Activated T-cell treated with anti-CD3 and anti-CD28 coated beads for 24 hours (primary cell): ENCODE data around the gene UPK2.

Source experiments
- DNase-seq: peaks from one replicate; pipeline ENCODE4 v3.0.0-alpha.2; 2020; ENCODE audit warnings: low read depth

Gene UPK2

DNA sequence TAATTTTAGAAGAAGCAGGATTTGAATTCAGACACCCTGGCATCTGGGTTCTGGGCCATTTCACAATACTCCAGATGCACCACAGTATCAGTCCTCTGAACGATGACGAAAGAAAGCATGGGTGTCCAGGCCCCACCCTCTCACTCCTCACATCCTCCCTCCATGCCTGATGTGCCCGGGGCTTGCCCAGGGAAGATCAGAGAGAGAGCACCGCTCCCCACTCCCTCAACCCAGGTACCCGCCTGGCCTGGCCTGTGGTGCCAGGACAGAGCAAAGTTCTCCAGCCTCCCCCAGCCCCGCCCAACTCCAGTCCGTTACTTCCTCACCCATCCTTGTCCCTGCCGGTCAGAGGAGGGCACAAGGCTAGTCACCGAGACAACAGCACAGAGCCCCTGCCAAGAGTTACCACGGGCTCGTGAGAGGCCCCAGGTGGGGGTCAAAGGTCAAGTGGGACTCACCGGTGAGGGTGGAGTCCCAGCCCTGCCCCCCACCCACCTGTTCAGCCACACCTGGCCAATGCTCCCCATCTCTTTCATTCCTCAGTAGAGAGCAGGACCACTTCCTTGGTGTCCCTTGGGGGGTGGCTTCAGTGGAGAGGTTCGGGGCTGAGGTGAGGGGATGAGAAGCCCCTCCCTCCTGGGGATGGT lies 38.5 kb upstream of the UPK2 start:
- no peak for DNase-seq

- no peak for DNase-seq
Measured at GRCh38 chr11:118918128-118918685, 37.9 kb upstream of the UPK2 start.

- DNase-seq: no peak
Measured at GRCh38 chr11:118918686-118919280, 37.3 kb upstream of the UPK2 start.

DNA sequence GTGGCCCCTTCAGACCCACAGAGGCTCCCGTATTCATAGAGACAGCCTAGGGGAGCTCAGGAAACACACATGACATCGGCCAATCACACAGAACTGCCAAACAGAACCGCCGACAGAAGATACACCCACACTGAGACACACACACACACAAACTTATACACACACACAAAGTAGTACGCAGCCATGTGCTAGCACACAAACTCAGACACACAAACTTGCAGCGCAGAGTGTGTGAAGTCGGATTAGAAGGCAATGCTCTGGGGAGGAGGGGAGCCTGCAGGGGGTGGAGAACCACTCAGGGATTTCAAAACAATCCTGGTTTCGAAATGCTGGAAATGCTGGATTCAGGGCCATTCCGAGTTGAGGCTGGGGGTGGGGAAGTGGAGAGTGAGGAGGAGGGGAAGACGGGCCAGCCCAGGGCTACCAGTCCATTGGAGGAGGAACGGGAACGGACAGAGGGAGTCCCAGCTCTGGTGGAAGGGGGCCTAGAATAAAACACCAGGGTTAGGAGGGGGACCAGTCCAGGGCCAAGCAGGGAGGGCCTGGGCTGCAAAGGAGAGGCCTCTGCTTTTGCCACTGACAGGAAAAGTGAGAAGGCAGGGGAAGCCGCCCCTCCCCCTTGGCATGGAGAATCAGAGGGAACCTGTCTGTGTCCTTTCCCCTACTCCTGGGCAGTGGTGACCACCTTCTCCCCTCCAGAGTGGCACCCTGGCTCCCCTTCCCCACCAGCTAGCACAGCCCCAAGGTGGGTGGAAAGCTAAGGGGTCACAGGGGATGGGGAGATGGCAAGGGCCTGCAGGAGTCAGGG lies 34.8 kb upstream of the UPK2 start:
- no peak for DNase-seq

GRCh38 chr11:118921929-118922744 lies 34.0 kb upstream of the UPK2 start:
- DNase-seq: no peak

DNA sequence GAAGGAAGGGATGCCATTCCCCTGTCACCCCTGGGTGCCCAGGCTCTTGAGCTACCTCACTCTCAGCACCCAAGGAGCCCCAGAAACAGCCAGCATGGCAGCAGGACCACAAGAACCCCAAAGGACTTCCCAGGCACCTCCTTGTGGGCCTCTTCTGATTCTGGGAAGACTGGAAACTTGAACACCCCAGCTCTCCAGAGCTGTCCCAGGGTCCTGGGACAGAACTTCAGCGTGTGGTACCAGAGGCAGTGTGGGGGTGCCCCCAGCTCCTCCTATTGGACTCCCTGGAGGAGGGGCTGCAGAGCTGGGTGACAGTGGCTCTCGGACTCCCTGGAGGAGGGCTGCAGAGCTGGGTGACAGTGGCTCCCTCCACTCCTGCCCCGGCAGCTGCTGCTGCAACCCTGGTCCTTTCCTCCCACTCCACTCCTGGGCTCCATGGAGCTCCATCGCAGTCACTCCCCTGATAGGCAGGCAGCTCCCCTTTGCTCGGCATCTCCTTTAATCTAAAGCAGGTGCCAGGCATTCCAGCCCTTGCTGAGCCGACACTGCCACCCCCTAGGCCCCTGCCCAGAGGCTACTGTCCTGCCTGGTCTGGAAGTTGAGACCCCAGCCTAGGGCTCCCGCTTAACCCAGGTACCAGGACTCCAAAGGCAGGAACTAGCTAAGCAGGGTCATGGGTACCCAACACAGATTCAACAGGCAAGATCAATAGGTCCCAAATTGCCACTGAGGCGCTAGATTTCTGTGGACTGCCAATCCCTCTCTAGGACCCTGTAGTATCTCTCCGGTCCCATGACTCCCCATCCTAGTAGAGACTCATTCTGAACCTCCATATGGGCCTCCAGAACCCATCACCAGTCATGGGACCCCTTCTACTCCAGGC lies 33.1 kb upstream of the UPK2 start:
- DNase-seq: no peak

GRCh38 chr11:118923721-118924587 lies 32.1 kb upstream of the UPK2 start:
- no peak for DNase-seq

DNA sequence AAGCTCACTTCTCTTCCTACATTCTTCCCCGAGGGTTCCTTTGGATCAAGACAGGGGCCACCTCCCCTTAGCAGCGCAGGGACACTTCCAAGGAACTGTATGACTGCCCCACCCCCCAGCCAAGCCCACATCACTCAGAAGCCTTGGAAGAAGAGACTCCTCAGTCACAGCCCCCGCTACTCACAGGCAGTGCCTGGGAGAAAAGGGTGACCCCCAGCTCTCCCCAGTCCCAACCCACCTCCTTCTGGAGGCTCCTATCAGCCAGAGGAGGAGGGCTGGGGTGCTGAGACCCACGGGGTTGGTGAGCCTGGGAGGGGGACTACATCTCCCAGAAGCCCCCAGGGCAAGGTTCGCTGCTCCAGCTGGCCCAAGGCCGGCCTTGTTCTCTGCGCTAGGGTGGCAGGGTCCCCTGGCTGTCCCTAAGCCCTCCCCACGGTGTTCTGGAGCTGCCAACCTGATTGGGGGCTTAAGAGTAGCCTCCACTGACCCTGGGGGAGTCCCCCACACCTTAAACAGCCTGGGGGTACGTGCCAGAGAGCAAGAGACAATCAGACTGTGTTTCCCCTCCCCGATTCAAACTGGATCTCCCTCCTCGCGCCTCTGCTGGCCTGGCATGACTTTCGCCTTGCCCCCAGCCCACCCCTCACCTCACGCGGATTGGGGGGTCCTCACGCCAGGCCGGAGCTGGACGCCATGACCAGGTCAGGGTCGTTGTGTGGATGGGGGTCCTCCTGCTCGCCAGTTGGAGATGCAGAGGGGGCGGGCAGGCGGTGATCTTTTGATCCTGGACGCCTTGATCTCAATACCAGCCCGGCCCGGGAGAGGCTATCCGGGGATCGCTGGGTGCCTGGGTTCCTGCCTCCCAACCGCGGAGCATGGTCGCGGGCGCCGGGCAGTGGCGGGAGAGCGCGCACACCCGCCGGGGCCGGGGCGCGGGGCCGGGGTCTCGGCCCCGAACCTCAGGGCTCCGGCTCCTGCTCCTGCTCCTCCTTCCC lies 31.2 kb upstream of the UPK2 start:
- DNase-seq: no peak

DNA sequence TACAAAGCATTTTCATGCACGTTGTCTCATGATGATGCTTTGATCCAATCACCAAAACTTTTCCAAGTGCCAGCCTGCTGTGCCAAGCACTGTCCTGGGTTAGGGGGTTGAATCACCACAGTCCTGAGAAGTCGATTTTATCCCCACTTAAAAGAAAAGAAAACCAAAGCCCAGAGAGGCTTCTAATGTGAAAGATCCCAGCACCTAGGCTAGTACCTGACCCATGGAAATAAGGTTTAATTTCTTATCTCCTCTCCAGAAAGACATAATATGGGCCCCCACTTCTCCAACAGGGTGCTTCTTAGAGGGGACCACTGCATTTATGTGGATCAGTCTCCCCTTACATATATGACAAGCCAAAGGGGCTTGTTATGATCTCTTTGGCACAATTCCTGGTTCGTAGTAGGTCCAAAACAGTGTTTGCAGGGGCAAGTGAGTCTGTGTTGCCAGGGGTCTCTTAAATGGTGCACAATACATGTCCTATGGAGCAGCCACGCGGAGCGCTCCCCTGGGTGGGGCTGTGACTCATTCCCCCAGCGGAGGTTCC lies 28.5 kb upstream of the UPK2 start:
- no peak for DNase-seq

GRCh38 chr11:118928101-118928869 lies 27.8 kb upstream of the UPK2 start:
- peak; percentile 87 for DNase-seq

- DNase-seq: no peak
Measured at GRCh38 chr11:118928870-118929500, 27.1 kb upstream of the UPK2 start.

- DNase-seq: peak; percentile 69
Measured at GRCh38 chr11:118929501-118930093, 26.5 kb upstream of the UPK2 start.

- peak; percentile 82 for DNase-seq
Measured at GRCh38 chr11:118930094-118930712, 25.9 kb upstream of the UPK2 start.

DNA sequence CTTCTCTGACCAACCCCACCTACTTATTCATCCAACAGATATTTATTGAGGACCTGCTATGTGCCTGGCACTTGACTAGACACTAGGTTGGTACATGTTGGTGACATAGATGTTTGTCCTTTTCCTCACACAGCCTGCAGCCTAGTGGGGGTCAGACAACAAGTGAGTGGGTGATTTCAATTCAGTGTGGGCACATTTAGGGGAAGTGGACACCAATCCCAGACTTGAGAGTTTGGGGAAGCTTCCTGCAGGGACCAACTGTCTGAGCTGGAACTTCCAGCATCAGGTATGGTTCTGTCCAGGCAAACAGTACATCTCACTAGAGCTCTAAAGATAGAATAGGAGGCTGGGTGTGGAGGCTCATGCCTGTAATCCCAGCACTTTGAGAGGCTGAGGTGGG lies 24.5 kb upstream of the UPK2 start:
- no peak for DNase-seq

DNA sequence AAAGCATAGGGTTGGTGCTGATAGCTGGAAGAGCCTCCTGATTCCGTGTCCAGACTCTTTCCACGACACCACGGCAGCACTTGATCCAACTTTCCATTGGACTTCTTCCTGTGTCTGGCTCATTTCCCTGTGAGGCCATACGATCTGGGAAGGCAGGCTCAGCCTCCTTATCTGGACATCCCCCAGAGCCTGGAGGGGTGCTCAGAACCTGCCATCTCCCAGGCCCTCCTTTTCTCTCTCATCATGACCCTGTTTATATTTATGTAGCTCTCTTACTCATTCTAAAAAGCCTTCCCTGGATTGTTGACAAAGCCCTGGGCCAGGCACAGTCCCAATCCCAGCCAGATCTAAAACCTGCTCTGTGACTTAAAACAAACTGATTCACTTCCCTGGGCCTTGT lies 22.6 kb upstream of the UPK2 start:
- DNase-seq: no peak

- no peak for DNase-seq
Measured at GRCh38 chr11:118935376-118935775, 20.7 kb upstream of the UPK2 start.
